Upper lobe of left lung (tissue), 6 donors: ENCODE measurements around the gene RUNX2. TPM values are rescaled to one million over a fixed set of nuclear protein-coding genes. Genes with fewer than 3 reads are reported as not detected.

ENCODE experiments used
- ATAC-seq, 2 donors: fragments of 200-7000 bp; cut with Tn5 transposase; one replicate each; pipeline ENCODE4 v1.9.1; 2022; ENCODE audit warnings: mild to moderate bottlenecking in 2 of 2, moderate library complexity in 2 of 2; ENCODE audit not compliant: low FRiP score in 2 of 2
- DNase-seq, 2 donors: peaks; one replicate each; pipeline ENCODE4 v3.0.0-alpha.2; 2019 to 2020
- H3K27ac ChIP-seq, 4 donors: fragments of 200-600 bp; sonication (generic); one replicate each; pipeline ENCODE4 v1.5.1; 2016 to 2019
- H3K27me3 ChIP-seq, 4 donors: fragments of 200-600 bp; sonication (generic); one replicate each; pipeline ENCODE4 v1.5.1; 2017 to 2019
- H3K36me3 ChIP-seq, 4 donors: fragments of 200-600 bp; sonication (generic); one replicate each; pipeline ENCODE4 v1.5.1; 2016 to 2019
- H3K4me1 ChIP-seq, 4 donors: fragments of 200-600 bp; sonication (generic); one replicate each; pipeline ENCODE4 v1.5.1; 2018 to 2019
- H3K4me3 ChIP-seq, 4 donors: fragments of 200-600 bp; sonication (generic); one replicate each; pipeline ENCODE4 v1.5.1; 2017 to 2019; ENCODE audit warnings: mild to moderate bottlenecking in 2 of 4, moderate library complexity in 1 of 4
- H3K9me3 ChIP-seq, 4 donors: fragments of 200-600 bp; sonication (generic); one replicate each; pipeline ENCODE4 v1.5.1; 2018 to 2019
- EP300 ChIP-seq, 4 donors: sonication (generic); formaldehyde crosslinking; IDR thresholded peaks; one replicate each; pipeline ENCODE4 v1.5.1; 2017; ENCODE audit warnings: antibody characterized with exemption in 4 of 4, control low read depth in 2 of 4
- POLR2A ChIP-seq, 4 donors: fragments of 450-650 bp; IDR thresholded peaks; one replicate each; pipeline ENCODE4 v1.5.1; 2016 to 2017; ENCODE audit warnings: antibody characterized with exemption in 4 of 4, mild to moderate bottlenecking in 2 of 4
- POLR2AphosphoS5 ChIP-seq, 2 donors: sonication (generic); formaldehyde crosslinking; IDR thresholded peaks; one replicate each; pipeline ENCODE4 v1.5.1; 2017; ENCODE audit warnings: antibody characterized with exemption in 2 of 2
- WGBS, 2 donors: methylation state at CpG; one replicate each; pipeline ENCODE4 v1.1.5; 2017 to 2018; 5-methylcytosine and 5-hydroxymethylcytosine counted together
- total RNA-seq, 6 donors: library from RNA; depleted of rRNA in 4 of 6; stranded (reverse); fragments of >200 nt in 4 of 6; gene quantifications; one replicate each; pipeline versions ENCODE4 v1.1.0 to v1.2.1, GENCODE V29; 2016 to 2021
- TF ChIP-seq, protein P1 (sequence below), 6 experiments: fragments of 450-650 bp in 4 of 6; fragments of 200-600 bp in 2 of 6; sonication (generic) in 2 of 6; IDR thresholded peaks; one replicate each; pipeline ENCODE4 v1.5.1; 2016 to 2019; ENCODE audit warnings: antibody characterized with exemption in 6 of 6
- donor health status: DM: no; HTN: no; CAD: no; lungs with moderate emphysema.
- donor health status: DM: no; HTN: yes; CAD: no; lungs with severe emphysema.

The RUNX2 gene
- total RNA-seq, 6 donors from 2014 or later = 2.6 to 12.2 (median 5.5) TPM

GRCh38 chr6:45591890-45592289, 263.8 kb downstream of the RUNX2 start:
- Histone ChIP-seq H3K4me1 (peaks cover 0 to 6% (median 0%) of the 10 kb centered on the region in 4 donors), H3K36me3 (no peaks in the 10 kb centered on the region), H3K27ac (no peak overlapping the region), H3K27me3 (no peaks in the 10 kb centered on the region), H3K9me3 (no peaks in the 10 kb centered on the region), H3K4me3 (no peak overlapping the region)
- TF ChIP-seq POLR2AphosphoS5 (IDR thresholded peaks at IDR 0.05) (no peak), EP300 (IDR thresholded peaks at IDR 0.05) (no peak), POLR2A (IDR thresholded peaks at IDR 0.05) (no peak)
- TF ChIP-seq, protein P1, sequence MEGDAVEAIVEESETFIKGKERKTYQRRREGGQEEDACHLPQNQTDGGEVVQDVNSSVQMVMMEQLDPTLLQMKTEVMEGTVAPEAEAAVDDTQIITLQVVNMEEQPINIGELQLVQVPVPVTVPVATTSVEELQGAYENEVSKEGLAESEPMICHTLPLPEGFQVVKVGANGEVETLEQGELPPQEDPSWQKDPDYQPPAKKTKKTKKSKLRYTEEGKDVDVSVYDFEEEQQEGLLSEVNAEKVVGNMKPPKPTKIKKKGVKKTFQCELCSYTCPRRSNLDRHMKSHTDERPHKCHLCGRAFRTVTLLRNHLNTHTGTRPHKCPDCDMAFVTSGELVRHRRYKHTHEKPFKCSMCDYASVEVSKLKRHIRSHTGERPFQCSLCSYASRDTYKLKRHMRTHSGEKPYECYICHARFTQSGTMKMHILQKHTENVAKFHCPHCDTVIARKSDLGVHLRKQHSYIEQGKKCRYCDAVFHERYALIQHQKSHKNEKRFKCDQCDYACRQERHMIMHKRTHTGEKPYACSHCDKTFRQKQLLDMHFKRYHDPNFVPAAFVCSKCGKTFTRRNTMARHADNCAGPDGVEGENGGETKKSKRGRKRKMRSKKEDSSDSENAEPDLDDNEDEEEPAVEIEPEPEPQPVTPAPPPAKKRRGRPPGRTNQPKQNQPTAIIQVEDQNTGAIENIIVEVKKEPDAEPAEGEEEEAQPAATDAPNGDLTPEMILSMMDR (IDR thresholded peaks at IDR 0.05) = no peak
- ATAC-seq (no peak), DNase-seq (no peak)
- WGBS, 2 donors = 74 to 88% methylated on average over 5 of the region's 5 CpGs

DNA sequence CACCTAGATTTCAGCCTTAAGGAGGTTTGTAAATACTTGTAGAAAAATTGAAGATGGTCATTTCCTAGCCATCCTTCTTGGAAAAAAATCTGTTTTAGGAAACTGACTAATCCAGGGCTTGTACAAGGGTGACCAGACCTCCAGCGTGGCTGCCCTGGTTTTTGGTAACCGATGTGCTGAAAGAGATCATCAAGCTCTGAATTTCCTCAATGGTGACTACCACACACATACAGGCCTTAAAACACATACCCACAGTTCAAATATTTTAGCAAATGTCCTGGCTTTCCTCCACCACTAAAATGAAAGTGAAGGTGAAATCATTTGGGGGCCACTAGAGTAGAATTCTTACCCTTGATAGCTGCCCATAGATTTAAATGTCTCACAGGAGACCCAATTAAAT, 264.9 kb downstream of the RUNX2 start:
- Histone ChIP-seq H3K4me3 (no peak overlapping the region), H3K4me1 (peaks cover 0 to 6% (median 0%) of the 10 kb centered on the region in 4 donors), H3K27ac (no peak overlapping the region), H3K27me3 (no peaks in the 10 kb centered on the region), H3K9me3 (no peaks in the 10 kb centered on the region), H3K36me3 (no peaks in the 10 kb centered on the region)
- TF ChIP-seq POLR2A (IDR thresholded peaks at IDR 0.05) (no peak), EP300 (IDR thresholded peaks at IDR 0.05) (no peak), POLR2AphosphoS5 (IDR thresholded peaks at IDR 0.05) (no peak)
- TF ChIP-seq, protein P1 (IDR thresholded peaks at IDR 0.05) = no peak
- ATAC-seq (no peak), DNase-seq (no peak)
- 92 to 94% methylated on average over 2 of the region's 2 CpGs for WGBS, 2 donors

- H3K27ac ChIP-seq = no peak overlapping the region
- H3K4me1 ChIP-seq = peaks cover 0 to 3% (median 0%) of the 10 kb centered on the region in 4 donors
- WGBS, 2 donors = 84 to 92% methylated on average over 5 of the region's 5 CpGs
- no peaks in the 10 kb centered on the region for H3K9me3 ChIP-seq
- ATAC-seq (no peak), DNase-seq (no peak)
- H3K27me3 ChIP-seq = no peaks in the 10 kb centered on the region
- TF ChIP-seq, protein P1 (IDR thresholded peaks at IDR 0.05) = no peak
- TF ChIP-seq EP300 (IDR thresholded peaks at IDR 0.05) (no peak), POLR2A (IDR thresholded peaks at IDR 0.05) (no peak), POLR2AphosphoS5 (IDR thresholded peaks at IDR 0.05) (no peak)
- H3K4me3 ChIP-seq = no peak overlapping the region
- H3K36me3 ChIP-seq = no peaks in the 10 kb centered on the region
Observed at GRCh38 chr6:45595010-45595851, 267.1 kb downstream of the RUNX2 start.

GRCh38 chr6:45597424-45597823, 269.3 kb downstream of the RUNX2 start:
- no peaks in the 10 kb centered on the region for H3K27me3 ChIP-seq
- 84 to 86% methylated on average over 5 of the region's 5 CpGs for WGBS, 2 donors

More at GRCh38 chr6:45597424-45597823, 269.3 kb downstream of the RUNX2 start:
- Histone ChIP-seq H3K27ac (no peak overlapping the region), H3K9me3 (no peaks in the 10 kb centered on the region), H3K4me1 (no peaks in the 10 kb centered on the region), H3K4me3 (no peak overlapping the region), H3K36me3 (no peaks in the 10 kb centered on the region)
- TF ChIP-seq POLR2AphosphoS5 (IDR thresholded peaks at IDR 0.05) (no peak), EP300 (IDR thresholded peaks at IDR 0.05) (no peak), POLR2A (IDR thresholded peaks at IDR 0.05) (no peak)
- TF ChIP-seq, protein P1 (IDR thresholded peaks at IDR 0.05) = no peak
- ATAC-seq = no peak
- no peak for DNase-seq
